IPS-18c (cell line): ENCODE results near the gene CLOCK.

Experiments used
- H3K4me3 ChIP-seq: 2 replicates; pipeline ENCODE4 v1.7.0; 2013; ENCODE audit warnings: low read depth, mild to moderate bottlenecking, low read length, moderate library complexity; ENCODE audit not compliant: insufficient read depth
- H3K9me3 ChIP-seq: one replicate; pipeline ENCODE4 v1.6.1; 2013; ENCODE audit warnings: mild to moderate bottlenecking, low read length, moderate library complexity; ENCODE audit not compliant: control insufficient read depth, insufficient read depth

CLOCK gene

GRCh38 chr4:55509266-55509665, 37.4 kb downstream of the CLOCK start:
- no peaks in the 10 kb centered on the region for H3K9me3 ChIP-seq
- no peak overlapping the region for H3K4me3 ChIP-seq

GRCh38 chr4:55507612-55508011, 39.1 kb downstream of the CLOCK start:
- Histone ChIP-seq H3K9me3 (no peaks in the 10 kb centered on the region), H3K4me3 (no peak overlapping the region)

- no peak overlapping the region for H3K4me3 ChIP-seq
- no peaks in the 10 kb centered on the region for H3K9me3 ChIP-seq
Measured at GRCh38 chr4:55503169-55503568, 43.5 kb downstream of the CLOCK start.

GRCh38 chr4:55500072-55500471, 46.6 kb downstream of the CLOCK start:
- no peaks in the 10 kb centered on the region for H3K9me3 ChIP-seq
- H3K4me3 ChIP-seq: no peak overlapping the region

- Histone ChIP-seq H3K4me3 (no peak overlapping the region), H3K9me3 (no peaks in the 10 kb centered on the region)
Measured at GRCh38 chr4:55499495-55499894, 47.2 kb downstream of the CLOCK start.

- Histone ChIP-seq H3K4me3 (no peak overlapping the region), H3K9me3 (no peaks in the 10 kb centered on the region)
Measured at GRCh38 chr4:55498051-55498450, 48.7 kb downstream of the CLOCK start.

- Histone ChIP-seq H3K9me3 (no peaks in the 10 kb centered on the region), H3K4me3 (no peak overlapping the region)
Measured at GRCh38 chr4:55491486-55491885, 55.2 kb downstream of the CLOCK start.

GRCh38 chr4:55488716-55489115, 58.0 kb downstream of the CLOCK start:
- no peak overlapping the region for H3K4me3 ChIP-seq
- H3K9me3 ChIP-seq: no peaks in the 10 kb centered on the region

GRCh38 chr4:55485821-55486220, 60.9 kb downstream of the CLOCK start:
- H3K9me3 ChIP-seq: no peaks in the 10 kb centered on the region
- H3K4me3 ChIP-seq: no peak overlapping the region

- H3K4me3 ChIP-seq: no peak overlapping the region
- H3K9me3 ChIP-seq: no peaks in the 10 kb centered on the region
Measured at GRCh38 chr4:55483315-55483714, 63.4 kb downstream of the CLOCK start.

- peaks cover 6% of the 10 kb centered on the region for H3K9me3 ChIP-seq
- H3K4me3 ChIP-seq: no peak overlapping the region
Measured at GRCh38 chr4:55475394-55476243, 71.1 kb downstream of the CLOCK start.

- Histone ChIP-seq H3K4me3 (no peak overlapping the region), H3K9me3 (peaks cover 3% of the 10 kb centered on the region)
Measured at GRCh38 chr4:55469979-55470378, 76.7 kb downstream of the CLOCK start.

- Histone ChIP-seq H3K4me3 (no peak overlapping the region), H3K9me3 (no peaks in the 10 kb centered on the region)
Measured at GRCh38 chr4:55468724-55469123, 78.0 kb downstream of the CLOCK start.

GRCh38 chr4:55466001-55466400, 80.7 kb downstream of the CLOCK start:
- no peak overlapping the region for H3K4me3 ChIP-seq
- no peaks in the 10 kb centered on the region for H3K9me3 ChIP-seq

- Histone ChIP-seq H3K4me3 (no peak overlapping the region), H3K9me3 (no peaks in the 10 kb centered on the region)
Measured at GRCh38 chr4:55458611-55459010, 88.1 kb downstream of the CLOCK start.

- no peaks in the 10 kb centered on the region for H3K9me3 ChIP-seq
- no peak overlapping the region for H3K4me3 ChIP-seq
Measured at GRCh38 chr4:55458164-55458563, 88.5 kb downstream of the CLOCK start.

GRCh38 chr4:55450566-55450965, 96.1 kb downstream of the CLOCK start:
- Histone ChIP-seq H3K4me3 (no peak overlapping the region), H3K9me3 (no peaks in the 10 kb centered on the region)

GRCh38 chr4:55447831-55448230, 98.9 kb downstream of the CLOCK start:
- H3K4me3 ChIP-seq: no peak overlapping the region
- H3K9me3 ChIP-seq: no peaks in the 10 kb centered on the region
